Pancreas (tissue), 10 donors: ENCODE results near the gene DLX4. TPM values are rescaled to one million over a fixed set of nuclear protein-coding genes. Genes with fewer than 3 reads are reported as not detected.

Experiments
- ATAC-seq, 4 donors: fragments of 200-7000 bp; cut with Tn5 transposase; one replicate each; pipeline versions ENCODE4 v1.8.0 to v1.9.1; 2020; ENCODE audit warnings: mild to moderate bottlenecking in 4 of 4, moderate library complexity in 4 of 4
- DNase-seq, 6 donors: peaks; one replicate each; pipeline ENCODE4 v3.0.0-alpha.2; 2020
- FAIRE-seq: peaks from 2 replicates; lab custom pipeline; 2012; peaks lifted over from hg19 to GRCh38; lab: Jason Lieb, UNC
- H3K27ac ChIP-seq, 4 donors: fragments of 200-600 bp; sonication (generic); 1 replicate in 3 of 4; 2 replicates in 1 of 4; pipeline versions ENCODE4 v1.5.0 to v1.8.0; 2020
- H3K27me3 ChIP-seq, 4 donors: fragments of 200-600 bp; one replicate each; pipeline ENCODE4 v1.8.0; 2021
- H3K36me3 ChIP-seq, 3 donors: fragments of 200-600 bp; sonication (generic) in 1 of 3; one replicate each; pipeline versions ENCODE4 v1.5.0 to v1.8.0; 2020 to 2021
- H3K4me1 ChIP-seq, 3 donors: fragments of 200-600 bp; one replicate each; pipeline ENCODE4 v1.8.0; 2021
- H3K4me3 ChIP-seq, 4 donors: fragments of 200-600 bp; sonication (generic) in 2 of 4; one replicate each; pipeline versions ENCODE4 v1.5.0 to v1.8.0; 2020 to 2021
- H3K9me3 ChIP-seq, 4 donors: fragments of 200-600 bp; one replicate each; pipeline ENCODE4 v1.8.0; 2021
- WGBS, 2 donors: extraction: QIAGEN DNeasy Blood & Tissue Kit; methylation state at CpG; one replicate each; pipeline ENCODE4 v1.1.7; 2013; 5-methylcytosine and 5-hydroxymethylcytosine counted together
- intact Hi-C, 3 donors: fragments of 100-400 bp; cut with DNase I; formaldehyde crosslinking; loops; one replicate each; pipeline versions ENCODE4 v1.11.1 to v1.14.2; 2022
- polyA plus RNA-seq, 2 donors: library from polyadenylated mRNA; stranded (reverse); fragments of 200-250 nt; gene quantifications; one replicate each; pipeline ENCODE4 v1.2.3, GENCODE V29; 2013
- total RNA-seq, 6 donors: library from RNA; stranded (reverse); fragmentation: NEBNext Ultra II Directional in 4 of 6; extraction: Animal tissue kit (Norgen Biotek cat#: 25700) in 4 of 6; gene quantifications; one replicate each; pipeline versions ENCODE4 v1.2.1 to v1.2.4, GENCODE V29; 2021 to 2023
- TF ChIP-seq, protein P1 (sequence below), 4 donors: fragments of 200-600 bp; sonication (generic) in 3 of 4; IDR thresholded peaks; one replicate each; pipeline versions ENCODE4 v1.5.0 to v1.8.0; 2021; ENCODE audit warnings: antibody characterized with exemption in 4 of 4
- donor health status: healthy with polysubstance abuse.
- donor health status: DM: no; HTN: no; CAD: no; lungs with moderate emphysema.
- donor health status: DM: no; HTN: no; CAD: no.
- donor health status: control.
- donor health status: control.
- donor health status: Bipolar disorder and iron deficiency.
- donor health status: DM: yes; HTN: yes; CAD: no.
- donor health status: DM: no; HTN: no; CAD: no.
- donor health status: DM: no; HTN: no; CAD: no.
- donor health status: DM: yes; HTN: yes; CAD: no.

DLX4 gene
- total and polyA plus RNA-seq, 8 donors, result 0.16 to 0.30 (median 0.23) TPM; not detected in 3

DNA sequence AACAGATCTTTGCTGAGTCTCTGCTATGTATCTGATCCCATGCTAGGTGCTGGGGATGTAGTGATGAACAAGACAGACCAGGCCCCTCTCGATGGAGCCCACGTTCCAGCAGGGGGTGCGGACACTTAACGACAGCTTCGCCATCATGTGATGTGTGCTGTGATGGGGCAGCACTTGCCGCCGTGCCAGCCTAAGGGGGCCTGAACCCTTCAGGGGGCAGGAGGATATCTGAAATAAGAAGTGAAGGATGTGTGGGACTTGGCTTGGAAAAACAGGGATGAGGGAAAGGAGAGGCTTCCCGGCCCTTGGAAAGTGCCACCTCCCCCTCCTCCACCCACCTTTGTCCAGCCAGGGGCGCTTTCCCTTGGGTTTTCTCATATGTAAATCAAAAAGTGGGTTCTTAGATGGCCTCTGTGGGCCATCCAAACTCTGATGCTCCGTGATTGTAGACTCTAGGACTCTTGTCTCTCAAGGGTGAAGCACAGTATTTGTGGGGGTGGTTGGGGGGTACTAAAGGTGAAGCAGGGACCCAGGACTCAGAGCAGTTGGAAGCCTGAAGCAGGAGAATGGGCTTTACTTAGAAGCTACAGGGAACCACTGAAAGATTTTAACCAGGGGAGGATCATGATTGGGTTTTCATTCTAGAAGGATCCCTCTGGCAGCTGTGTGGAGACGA, 30.0 kb downstream of the DLX4 start:
- H3K27ac ChIP-seq, result no peak overlapping the region
- 45 to 46% methylated on average over 11 of the region's 11 CpGs for WGBS, 2 donors
- TF ChIP-seq, protein P1, sequence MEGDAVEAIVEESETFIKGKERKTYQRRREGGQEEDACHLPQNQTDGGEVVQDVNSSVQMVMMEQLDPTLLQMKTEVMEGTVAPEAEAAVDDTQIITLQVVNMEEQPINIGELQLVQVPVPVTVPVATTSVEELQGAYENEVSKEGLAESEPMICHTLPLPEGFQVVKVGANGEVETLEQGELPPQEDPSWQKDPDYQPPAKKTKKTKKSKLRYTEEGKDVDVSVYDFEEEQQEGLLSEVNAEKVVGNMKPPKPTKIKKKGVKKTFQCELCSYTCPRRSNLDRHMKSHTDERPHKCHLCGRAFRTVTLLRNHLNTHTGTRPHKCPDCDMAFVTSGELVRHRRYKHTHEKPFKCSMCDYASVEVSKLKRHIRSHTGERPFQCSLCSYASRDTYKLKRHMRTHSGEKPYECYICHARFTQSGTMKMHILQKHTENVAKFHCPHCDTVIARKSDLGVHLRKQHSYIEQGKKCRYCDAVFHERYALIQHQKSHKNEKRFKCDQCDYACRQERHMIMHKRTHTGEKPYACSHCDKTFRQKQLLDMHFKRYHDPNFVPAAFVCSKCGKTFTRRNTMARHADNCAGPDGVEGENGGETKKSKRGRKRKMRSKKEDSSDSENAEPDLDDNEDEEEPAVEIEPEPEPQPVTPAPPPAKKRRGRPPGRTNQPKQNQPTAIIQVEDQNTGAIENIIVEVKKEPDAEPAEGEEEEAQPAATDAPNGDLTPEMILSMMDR (IDR thresholded peaks at IDR 0.05), result no peak
- intact Hi-C loops, result loop anchor here in 2 of 3 donors (5.0 kb wide), 5 partner anchors 47 to 137 kb away; no protein-coding TSS in a partner anchor
- ATAC-seq (no peak), DNase-seq (peak in 1 of 6 donors; percentile 47), FAIRE-seq (no peak)
- H3K9me3 ChIP-seq, result no peaks in the 10 kb centered on the region
- peak overlapping the region in 1 of 4 donors; percentile 14 for H3K4me3 ChIP-seq
- H3K27me3 ChIP-seq, result peaks cover 0 to 6% (median 1%) of the 10 kb centered on the region in 4 donors
- no peaks in the 10 kb centered on the region for H3K36me3 ChIP-seq
- peaks cover 0 to 10% (median 4%) of the 10 kb centered on the region in 3 donors for H3K4me1 ChIP-seq

DNA sequence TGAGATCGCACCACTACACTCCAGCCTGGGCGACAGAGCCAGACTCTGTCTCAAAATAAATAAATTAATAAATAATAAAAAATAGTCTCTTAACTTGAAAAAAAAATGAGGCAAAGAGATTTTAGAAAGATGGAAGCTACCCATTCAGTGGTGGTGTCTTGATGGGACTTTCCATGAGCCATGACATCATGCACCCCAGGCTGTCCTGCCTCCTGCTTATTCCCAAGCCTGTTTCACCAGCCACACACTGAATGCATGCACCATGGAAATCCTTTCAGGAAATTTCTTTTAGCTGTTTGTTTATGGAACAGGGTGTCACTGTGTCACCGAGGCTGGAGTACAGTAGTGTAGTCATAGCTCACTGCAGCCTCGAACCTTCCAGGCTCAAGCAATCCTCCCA, 34.9 kb downstream of the DLX4 start:
- Histone ChIP-seq H3K9me3 (no peaks in the 10 kb centered on the region), H3K27ac (no peak overlapping the region), H3K4me1 (no peaks in the 10 kb centered on the region), H3K27me3 (peaks cover 0 to 6% (median 0%) of the 10 kb centered on the region in 4 donors), H3K36me3 (no peaks in the 10 kb centered on the region), H3K4me3 (no peak overlapping the region)
- intact Hi-C loops, result no loop called here
- ATAC-seq, result peak in 1 of 4 donors; percentile 16
- DNase-seq, result no peak
- TF ChIP-seq, protein P1 (IDR thresholded peaks at IDR 0.05), result no peak
- WGBS, 2 donors, result 65 to 80% methylated on average over 4 of the region's 4 CpGs
- FAIRE-seq, result no peak

DNA sequence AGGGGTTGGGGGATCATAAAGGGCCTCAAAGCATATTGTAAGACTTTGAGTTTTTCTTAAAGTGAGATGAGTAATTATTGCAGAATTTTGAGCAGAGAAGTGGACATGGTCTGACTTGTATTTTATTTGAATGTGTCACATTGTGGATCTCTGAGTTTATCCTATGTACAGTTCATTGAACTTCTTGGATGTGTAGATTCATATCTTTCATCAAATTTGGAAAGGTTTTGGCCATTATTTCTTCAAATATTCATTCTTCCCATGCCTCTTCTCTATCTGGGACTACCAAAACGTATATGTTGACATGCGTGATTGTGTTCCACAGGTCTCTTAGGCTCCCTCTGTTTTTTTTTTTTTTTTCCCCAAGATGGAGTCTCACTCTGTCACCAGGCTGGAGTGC, 40.3 kb downstream of the DLX4 start:
- intact Hi-C loops, result no loop called here
- Histone ChIP-seq H3K4me3 (no peak overlapping the region), H3K9me3 (no peaks in the 10 kb centered on the region), H3K27me3 (peaks cover 0 to 6% (median 2%) of the 10 kb centered on the region in 4 donors), H3K36me3 (no peaks in the 10 kb centered on the region), H3K4me1 (no peaks in the 10 kb centered on the region), H3K27ac (no peak overlapping the region)
- TF ChIP-seq, protein P1 (IDR thresholded peaks at IDR 0.05), result no peak
- no peak for FAIRE-seq
- no peak for ATAC-seq
- 73 to 75% methylated on average over 2 of the region's 2 CpGs for WGBS, 2 donors
- no peak for DNase-seq

DNA sequence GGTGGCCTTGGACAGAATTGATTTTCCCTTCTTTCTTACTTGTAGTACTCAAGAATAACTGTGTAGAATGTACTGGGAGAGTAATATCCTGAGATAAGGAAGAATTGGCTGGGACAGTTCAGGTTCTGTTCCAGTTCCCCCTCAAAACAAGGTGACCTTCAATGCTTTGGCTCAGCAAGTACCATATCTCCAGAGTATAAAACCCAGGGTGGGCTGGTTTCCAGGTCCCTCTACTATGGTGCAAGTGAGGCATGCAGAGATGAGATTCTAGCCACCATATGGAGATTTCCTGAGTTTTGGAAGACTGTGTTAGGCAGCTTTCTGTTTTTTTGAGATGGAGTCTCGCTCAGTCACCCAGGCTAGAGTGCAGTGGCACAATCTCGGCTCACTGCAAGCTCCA, 44.1 kb downstream of the DLX4 start:
- no peak for ATAC-seq
- FAIRE-seq, result no peak
- Histone ChIP-seq H3K27me3 (peaks cover 0 to 3% (median 0%) of the 10 kb centered on the region in 4 donors), H3K4me3 (no peak overlapping the region), H3K9me3 (no peaks in the 10 kb centered on the region), H3K4me1 (no peaks in the 10 kb centered on the region), H3K36me3 (no peaks in the 10 kb centered on the region), H3K27ac (no peak overlapping the region)
- DNase-seq, result no peak
- intact Hi-C loops, result no loop called here
- 74 to 75% methylated on average over 2 of the region's 2 CpGs for WGBS, 2 donors
- TF ChIP-seq, protein P1 (IDR thresholded peaks at IDR 0.05), result no peak

DNA sequence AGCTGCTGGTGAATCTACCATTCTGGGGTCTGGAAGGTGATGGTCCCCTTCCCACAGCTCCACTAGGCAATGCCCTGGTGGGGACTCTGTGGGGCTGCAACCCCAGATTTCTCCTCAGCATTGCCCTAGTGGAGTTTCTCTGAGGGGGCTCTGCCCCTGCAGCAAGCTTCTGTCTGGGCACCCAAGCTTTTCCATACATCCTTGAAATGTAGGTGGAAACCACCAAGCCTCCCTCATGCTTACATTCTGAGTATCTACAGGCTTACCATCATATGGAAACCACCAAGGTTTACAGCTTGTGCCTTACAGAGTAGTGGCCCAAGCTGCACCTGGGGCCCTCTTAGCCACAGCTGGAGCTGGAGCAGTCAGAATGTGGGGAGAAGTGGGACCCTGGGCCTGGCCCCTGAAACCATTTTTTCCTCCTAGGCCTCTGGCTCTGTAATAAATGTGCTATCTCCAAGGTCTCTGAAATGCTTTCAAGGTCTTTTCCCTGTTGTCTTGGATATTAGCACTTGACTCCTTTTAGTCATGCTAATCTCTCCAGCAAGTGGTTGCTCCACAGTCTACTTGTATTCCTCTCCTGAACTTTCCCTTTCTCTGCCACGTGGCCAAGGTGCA, 45.6 kb downstream of the DLX4 start:
- peaks cover 0 to 3% (median 0%) of the 10 kb centered on the region in 4 donors for H3K27me3 ChIP-seq
- H3K4me3 ChIP-seq, result no peak overlapping the region
- intact Hi-C loops, result no loop called here
- H3K36me3 ChIP-seq, result no peaks in the 10 kb centered on the region
- ATAC-seq, result no peak
- H3K27ac ChIP-seq, result no peak overlapping the region
- H3K4me1 ChIP-seq, result no peaks in the 10 kb centered on the region
- FAIRE-seq, result no peak
- 57 to 65% methylated on average over 1 of the region's 1 CpG for WGBS, 2 donors
- H3K9me3 ChIP-seq, result no peaks in the 10 kb centered on the region
- TF ChIP-seq, protein P1 (IDR thresholded peaks at IDR 0.05), result no peak
- DNase-seq, result no peak
